ENCODE results near the gene SPECC1.
"Not testable (repeated sequence)": the region's sequence is repeated elsewhere in the genome, so short reads cannot be mapped to it uniquely, and the experiment has no call there.

The SPECC1 gene

DNA sequence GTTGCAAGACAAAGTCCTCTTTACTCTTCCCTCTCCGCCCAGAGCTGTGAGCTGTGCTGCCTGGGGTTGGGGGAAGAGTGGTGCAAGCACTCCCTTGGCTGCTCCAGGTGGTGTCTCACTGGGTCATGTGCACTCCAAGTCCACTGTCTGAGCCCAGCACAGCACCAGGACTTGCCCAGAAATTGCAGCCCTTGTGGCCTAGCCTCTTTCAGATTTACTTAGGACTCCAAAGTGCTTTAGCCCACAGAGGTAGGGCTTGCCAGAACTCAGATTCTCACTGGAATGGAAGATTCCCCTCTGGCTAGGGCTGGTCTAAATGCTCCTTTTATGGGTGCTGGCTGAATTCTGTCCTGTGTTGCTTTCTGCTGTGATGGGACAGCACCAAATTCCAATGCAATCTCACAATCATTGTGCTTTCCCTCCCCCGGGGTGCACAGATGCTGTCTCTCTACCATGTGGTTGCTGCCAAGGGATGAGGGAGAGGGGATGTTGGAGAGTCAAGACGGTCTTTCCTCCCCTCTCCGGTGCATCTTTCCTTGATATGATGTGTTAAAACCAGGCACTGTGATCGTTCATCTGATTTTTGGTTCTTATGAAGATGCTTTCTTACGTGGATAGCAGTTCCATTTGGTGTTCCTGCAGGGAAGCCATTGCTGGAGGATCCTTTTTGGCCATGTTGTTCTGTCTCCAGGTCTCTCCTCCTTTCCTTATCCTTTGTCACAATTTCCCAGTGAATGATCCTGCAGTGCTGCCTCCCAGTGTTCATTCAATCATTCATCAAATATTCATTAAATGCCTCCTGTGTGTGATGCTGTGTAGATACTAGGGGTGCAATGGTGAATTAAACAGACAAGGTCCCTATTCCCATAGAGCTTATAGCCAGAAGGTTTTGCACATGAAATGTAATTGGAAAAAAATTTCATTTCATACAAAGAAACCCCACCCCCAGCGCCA, 216.3 kb downstream of the SPECC1 start:
- no peaks in the 10 kb centered on the region for H3K27me3 ChIP-seq (ENCODE audit: insufficient read depth, poor library complexity, severe bottlenecking)
- no peak overlapping the region for H3K4me3 ChIP-seq (replicated peaks; ENCODE audit: insufficient read depth, low read length)
- no peak for DNase-seq (ENCODE audit: low read depth in 1 of 2, low spot score in 1 of 2)
- no peak overlapping the region for H3K27ac ChIP-seq (replicated peaks)
- no peak for TF ChIP-seq POLR2AphosphoS5 (IDR thresholded peaks at IDR 0.05; ENCODE audit: low read depth)
- no peak for TF ChIP-seq GABPA (IDR thresholded peaks at IDR 0.05; ENCODE audit: low read depth)
- TF ChIP-seq, protein P1, sequence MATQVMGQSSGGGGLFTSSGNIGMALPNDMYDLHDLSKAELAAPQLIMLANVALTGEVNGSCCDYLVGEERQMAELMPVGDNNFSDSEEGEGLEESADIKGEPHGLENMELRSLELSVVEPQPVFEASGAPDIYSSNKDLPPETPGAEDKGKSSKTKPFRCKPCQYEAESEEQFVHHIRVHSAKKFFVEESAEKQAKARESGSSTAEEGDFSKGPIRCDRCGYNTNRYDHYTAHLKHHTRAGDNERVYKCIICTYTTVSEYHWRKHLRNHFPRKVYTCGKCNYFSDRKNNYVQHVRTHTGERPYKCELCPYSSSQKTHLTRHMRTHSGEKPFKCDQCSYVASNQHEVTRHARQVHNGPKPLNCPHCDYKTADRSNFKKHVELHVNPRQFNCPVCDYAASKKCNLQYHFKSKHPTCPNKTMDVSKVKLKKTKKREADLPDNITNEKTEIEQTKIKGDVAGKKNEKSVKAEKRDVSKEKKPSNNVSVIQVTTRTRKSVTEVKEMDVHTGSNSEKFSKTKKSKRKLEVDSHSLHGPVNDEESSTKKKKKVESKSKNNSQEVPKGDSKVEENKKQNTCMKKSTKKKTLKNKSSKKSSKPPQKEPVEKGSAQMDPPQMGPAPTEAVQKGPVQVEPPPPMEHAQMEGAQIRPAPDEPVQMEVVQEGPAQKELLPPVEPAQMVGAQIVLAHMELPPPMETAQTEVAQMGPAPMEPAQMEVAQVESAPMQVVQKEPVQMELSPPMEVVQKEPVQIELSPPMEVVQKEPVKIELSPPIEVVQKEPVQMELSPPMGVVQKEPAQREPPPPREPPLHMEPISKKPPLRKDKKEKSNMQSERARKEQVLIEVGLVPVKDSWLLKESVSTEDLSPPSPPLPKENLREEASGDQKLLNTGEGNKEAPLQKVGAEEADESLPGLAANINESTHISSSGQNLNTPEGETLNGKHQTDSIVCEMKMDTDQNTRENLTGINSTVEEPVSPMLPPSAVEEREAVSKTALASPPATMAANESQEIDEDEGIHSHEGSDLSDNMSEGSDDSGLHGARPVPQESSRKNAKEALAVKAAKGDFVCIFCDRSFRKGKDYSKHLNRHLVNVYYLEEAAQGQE (IDR thresholded peaks at IDR 0.05; ENCODE audit: insufficient replicate concordance, low read depth) = no peak
- TF ChIP-seq, protein P2, sequence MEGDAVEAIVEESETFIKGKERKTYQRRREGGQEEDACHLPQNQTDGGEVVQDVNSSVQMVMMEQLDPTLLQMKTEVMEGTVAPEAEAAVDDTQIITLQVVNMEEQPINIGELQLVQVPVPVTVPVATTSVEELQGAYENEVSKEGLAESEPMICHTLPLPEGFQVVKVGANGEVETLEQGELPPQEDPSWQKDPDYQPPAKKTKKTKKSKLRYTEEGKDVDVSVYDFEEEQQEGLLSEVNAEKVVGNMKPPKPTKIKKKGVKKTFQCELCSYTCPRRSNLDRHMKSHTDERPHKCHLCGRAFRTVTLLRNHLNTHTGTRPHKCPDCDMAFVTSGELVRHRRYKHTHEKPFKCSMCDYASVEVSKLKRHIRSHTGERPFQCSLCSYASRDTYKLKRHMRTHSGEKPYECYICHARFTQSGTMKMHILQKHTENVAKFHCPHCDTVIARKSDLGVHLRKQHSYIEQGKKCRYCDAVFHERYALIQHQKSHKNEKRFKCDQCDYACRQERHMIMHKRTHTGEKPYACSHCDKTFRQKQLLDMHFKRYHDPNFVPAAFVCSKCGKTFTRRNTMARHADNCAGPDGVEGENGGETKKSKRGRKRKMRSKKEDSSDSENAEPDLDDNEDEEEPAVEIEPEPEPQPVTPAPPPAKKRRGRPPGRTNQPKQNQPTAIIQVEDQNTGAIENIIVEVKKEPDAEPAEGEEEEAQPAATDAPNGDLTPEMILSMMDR (IDR thresholded peaks at IDR 0.05; ENCODE audit: insufficient read depth, low read length) = no peak
- TF ChIP-seq SPI1 (IDR thresholded peaks at IDR 0.05; ENCODE audit: borderline replicate concordance, low read depth) = no peak

DNA sequence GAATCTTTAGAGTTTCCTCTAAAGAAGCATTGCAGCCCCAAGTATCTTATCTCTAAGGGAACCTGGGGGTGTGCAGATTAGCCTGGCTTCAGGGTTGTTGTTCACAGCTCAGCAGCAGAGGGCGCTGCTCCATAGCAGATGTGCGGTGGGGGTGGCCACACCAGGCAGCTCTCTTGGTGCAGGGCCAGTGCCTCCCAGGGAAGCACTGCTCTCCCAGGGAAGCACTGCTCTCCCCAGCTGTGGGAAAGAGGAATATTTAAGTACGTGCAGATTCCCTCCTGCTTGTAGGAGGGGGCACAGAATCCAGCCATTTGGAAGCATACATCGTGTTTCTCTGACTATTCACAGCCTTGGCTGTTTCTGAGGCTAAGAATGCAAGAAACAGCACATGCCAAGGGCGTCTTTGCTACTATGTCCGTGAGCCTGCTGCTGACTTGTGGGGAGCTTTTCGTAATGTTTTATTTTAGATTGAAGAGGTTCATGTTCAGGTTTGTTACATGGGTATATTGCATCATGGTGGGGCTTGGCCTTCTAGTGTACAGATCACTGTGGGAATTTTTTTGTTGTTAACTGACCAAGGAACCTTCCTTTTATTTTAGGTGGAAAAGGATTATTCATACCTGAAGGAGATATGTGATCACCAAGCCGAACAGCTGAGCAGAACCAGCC, 217.8 kb downstream of the SPECC1 start:
- Histone ChIP-seq H3K27me3 (ENCODE audit: insufficient read depth, poor library complexity, severe bottlenecking) (no peaks in the 10 kb centered on the region), H3K27ac (replicated peaks) (no peak overlapping the region), H3K4me3 (replicated peaks; ENCODE audit: insufficient read depth, low read length) (no peak overlapping the region)
- TF ChIP-seq, protein P1 (IDR thresholded peaks at IDR 0.05; ENCODE audit: insufficient replicate concordance, low read depth) = no peak
- TF ChIP-seq, protein P2 (IDR thresholded peaks at IDR 0.05; ENCODE audit: insufficient read depth, low read length) = peak; percentile 18
- peak; percentile 24 to 59 for DNase-seq (ENCODE audit: low read depth in 1 of 2, low spot score in 1 of 2)

DNA sequence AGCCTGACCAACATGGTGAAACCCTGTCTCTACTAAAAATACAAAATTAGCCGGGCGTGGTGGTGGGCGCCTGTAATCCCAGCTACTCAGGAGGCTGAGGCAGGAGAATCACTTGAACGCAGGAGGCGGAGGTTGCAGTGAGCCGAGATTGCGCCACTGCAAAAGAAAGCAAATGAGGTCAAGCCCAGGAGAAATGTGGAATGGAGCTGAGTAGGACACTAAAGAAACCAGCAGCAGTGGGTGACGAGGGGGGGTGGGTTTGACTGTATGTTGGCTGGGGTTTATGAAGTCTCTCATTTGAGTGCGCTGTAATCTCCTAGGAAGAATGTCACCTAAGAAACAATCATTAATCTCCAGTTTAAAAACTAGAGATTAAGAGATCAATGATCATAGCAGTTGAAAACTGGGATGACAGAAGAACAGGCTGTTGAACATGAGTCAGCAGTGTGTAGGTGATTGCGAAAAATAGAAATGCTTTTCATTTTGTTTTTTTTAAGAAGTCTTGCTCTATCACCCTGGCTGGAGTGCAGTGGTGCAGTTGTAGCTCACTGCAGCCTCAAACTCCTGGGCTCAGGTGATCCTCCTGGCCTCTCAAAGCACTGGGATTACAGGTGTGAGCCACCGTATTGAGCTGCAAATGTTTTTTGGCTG, 218.7 kb downstream of the SPECC1 start:
- peak; percentile 7 to 11 for DNase-seq (ENCODE audit: low read depth in 1 of 2, low spot score in 1 of 2)
- H3K4me3 ChIP-seq (replicated peaks; ENCODE audit: insufficient read depth, low read length); H3K27me3 ChIP-seq (ENCODE audit: insufficient read depth, poor library complexity, severe bottlenecking); H3K27ac ChIP-seq (replicated peaks): not testable (repeated sequence)

DNA sequence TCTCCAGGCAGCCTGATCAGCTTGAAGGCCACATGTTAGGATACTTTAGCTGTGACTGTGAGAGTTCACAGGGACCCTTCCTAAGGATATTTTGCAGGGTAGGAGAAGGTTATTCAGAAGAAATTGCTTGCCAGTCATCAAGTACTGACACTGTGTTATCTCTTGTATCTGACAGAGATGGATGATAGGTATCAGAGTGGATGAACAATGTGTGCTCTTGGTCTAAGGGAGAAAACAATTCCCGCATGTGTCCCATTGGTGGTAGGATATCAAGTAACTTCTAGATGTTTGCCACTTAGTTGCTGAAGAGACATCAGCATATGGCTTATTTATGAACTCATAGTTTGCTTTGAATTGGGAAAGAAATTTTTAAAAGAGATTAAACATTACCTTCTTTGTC, 219.3 kb downstream of the SPECC1 start:
- H3K27me3 ChIP-seq (ENCODE audit: insufficient read depth, poor library complexity, severe bottlenecking) = no peaks in the 10 kb centered on the region
- TF ChIP-seq, protein P1 (IDR thresholded peaks at IDR 0.05; ENCODE audit: insufficient replicate concordance, low read depth) = no peak
- TF ChIP-seq GABPA (IDR thresholded peaks at IDR 0.05; ENCODE audit: low read depth) = no peak
- TF ChIP-seq SPI1 (IDR thresholded peaks at IDR 0.05; ENCODE audit: borderline replicate concordance, low read depth) = no peak
- TF ChIP-seq, protein P2 (IDR thresholded peaks at IDR 0.05; ENCODE audit: insufficient read depth, low read length) = no peak
- no peak for TF ChIP-seq POLR2AphosphoS5 (IDR thresholded peaks at IDR 0.05; ENCODE audit: low read depth)
- no peak for DNase-seq (ENCODE audit: low read depth in 1 of 2, low spot score in 1 of 2)
- no peak overlapping the region for H3K4me3 ChIP-seq (replicated peaks; ENCODE audit: insufficient read depth, low read length)
- no peak overlapping the region for H3K27ac ChIP-seq (replicated peaks)

Data from HL-60 (cell line).